ENCODE measurements around the gene IPO13. TPM values are rescaled to one million over a fixed set of nuclear protein-coding genes. Genes with fewer than 3 reads are reported as not detected.

IPO13 gene
- total RNA-seq, 1 donor from 2014 or later, result 39.2 TPM

DNA sequence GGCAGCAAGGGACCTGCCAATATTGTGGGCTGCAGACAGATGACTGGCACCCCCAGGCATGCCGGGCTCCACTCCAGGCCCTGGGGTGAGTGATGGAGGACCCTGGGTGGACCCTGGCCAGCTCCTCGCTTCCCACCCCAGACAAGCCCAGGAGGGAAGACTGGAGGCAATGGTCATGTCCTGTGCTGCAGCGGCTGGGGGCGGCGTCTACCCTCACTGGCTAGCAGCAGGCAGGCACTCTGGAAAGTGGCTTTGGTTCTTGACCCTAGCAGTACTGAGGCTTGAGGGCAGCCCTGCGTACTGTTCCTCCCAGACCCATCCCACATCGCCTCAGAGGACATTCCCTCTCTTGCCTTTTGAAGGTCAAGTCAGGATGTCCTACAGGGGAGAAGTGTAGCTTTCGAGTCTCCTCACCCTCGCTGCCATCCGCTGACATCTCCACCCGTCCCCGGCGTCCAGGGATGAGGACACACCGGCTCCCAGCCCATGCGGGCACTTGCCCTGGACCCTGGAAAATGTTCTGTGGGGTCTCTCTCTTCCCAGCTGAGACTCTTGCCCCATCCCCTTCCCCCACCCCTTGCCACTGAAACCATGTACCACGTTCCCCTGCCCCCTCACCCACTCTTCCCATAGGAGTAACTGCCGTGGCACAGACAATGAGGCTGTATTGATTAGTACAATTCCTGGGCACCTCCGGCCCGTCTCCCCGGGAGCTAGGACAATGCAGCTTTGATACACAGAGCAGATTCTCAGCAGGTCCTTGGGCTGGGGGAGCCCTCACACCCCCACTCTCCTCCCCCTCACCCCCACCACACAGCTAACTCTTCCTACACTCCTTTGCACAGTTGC, 69.5 kb downstream of the IPO13 start:
- DNase-seq (ENCODE audit: low spot score), result no peak
- Mint-ChIP-seq H3K4me1 (ENCODE audit: low read depth) (peaks cover 21% of the 10 kb centered on the region), H3K27ac (ENCODE audit: unreplicated experiment) (no peak overlapping the region), H3K27me3 (ENCODE audit: low read depth) (no peaks in the 10 kb centered on the region), H3K4me3 (ENCODE audit: unreplicated experiment) (no peak overlapping the region), H3K9me3 (ENCODE audit: low read depth) (no peaks in the 10 kb centered on the region), H3K36me3 (ENCODE audit: low read depth) (peaks cover 6% of the 10 kb centered on the region)
- TF ChIP-seq, protein P1, sequence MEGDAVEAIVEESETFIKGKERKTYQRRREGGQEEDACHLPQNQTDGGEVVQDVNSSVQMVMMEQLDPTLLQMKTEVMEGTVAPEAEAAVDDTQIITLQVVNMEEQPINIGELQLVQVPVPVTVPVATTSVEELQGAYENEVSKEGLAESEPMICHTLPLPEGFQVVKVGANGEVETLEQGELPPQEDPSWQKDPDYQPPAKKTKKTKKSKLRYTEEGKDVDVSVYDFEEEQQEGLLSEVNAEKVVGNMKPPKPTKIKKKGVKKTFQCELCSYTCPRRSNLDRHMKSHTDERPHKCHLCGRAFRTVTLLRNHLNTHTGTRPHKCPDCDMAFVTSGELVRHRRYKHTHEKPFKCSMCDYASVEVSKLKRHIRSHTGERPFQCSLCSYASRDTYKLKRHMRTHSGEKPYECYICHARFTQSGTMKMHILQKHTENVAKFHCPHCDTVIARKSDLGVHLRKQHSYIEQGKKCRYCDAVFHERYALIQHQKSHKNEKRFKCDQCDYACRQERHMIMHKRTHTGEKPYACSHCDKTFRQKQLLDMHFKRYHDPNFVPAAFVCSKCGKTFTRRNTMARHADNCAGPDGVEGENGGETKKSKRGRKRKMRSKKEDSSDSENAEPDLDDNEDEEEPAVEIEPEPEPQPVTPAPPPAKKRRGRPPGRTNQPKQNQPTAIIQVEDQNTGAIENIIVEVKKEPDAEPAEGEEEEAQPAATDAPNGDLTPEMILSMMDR (IDR thresholded peaks at IDR 0.05), result no peak

DNA sequence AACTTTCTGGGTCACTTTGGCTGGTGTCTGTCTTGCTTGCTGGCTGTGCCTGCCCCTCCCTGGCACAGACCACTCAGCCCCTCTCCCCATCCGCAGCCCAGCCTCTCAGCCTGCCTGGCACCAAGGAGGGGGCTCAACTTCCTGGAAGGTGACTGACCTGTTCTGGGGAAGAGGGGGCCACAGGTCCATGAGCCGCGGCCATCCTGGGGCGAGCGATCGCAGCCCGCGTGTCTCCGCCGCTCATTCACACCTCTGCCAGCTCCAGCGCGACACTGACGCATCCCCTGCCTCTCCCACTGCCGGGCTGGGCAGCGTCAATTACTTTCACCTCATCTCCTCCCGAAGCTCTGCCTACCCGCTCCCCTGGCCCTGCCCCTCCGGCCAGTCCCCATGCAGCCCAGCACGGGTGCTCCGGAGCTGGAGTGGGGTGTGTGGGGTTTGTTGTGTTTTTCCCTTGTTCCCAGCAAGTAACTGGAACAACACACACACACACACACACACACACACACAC, 70.2 kb downstream of the IPO13 start:
- Mint-ChIP-seq H3K27ac (ENCODE audit: unreplicated experiment) (no peak overlapping the region), H3K4me1 (ENCODE audit: low read depth) (peaks cover 21% of the 10 kb centered on the region), H3K9me3 (ENCODE audit: low read depth) (no peaks in the 10 kb centered on the region), H3K36me3 (ENCODE audit: low read depth) (peaks cover 9% of the 10 kb centered on the region), H3K4me3 (ENCODE audit: unreplicated experiment) (no peak overlapping the region), H3K27me3 (ENCODE audit: low read depth) (no peaks in the 10 kb centered on the region)
- no peak for DNase-seq (ENCODE audit: low spot score)
- TF ChIP-seq, protein P1 (IDR thresholded peaks at IDR 0.05), result no peak

Other genes with a start within 250 kb of the IPO13 start
- gene ST3GAL3, start 239.4 kb upstream of the IPO13 start, total RNA-seq, result 15.2 to 28.7 TPM (median 17.0 TPM) in 3 replicates
- 0.50 to 1.6 TPM (median 0.69 TPM) in 3 replicates for gene ARTN, start 13.1 kb upstream of the IPO13 start, total RNA-seq
- gene DPH2, start 23.1 kb downstream of the IPO13 start, total RNA-seq, result 22.2 to 27.3 TPM (median 22.4 TPM) in 3 replicates
- gene ATP6V0B, start 28.0 kb downstream of the IPO13 start, total RNA-seq, result 112 to 123 TPM (median 122 TPM) in 3 replicates
- 94.8 to 109 TPM (median 99.4 TPM) in 3 replicates for gene B4GALT2, start 32.3 kb downstream of the IPO13 start, total RNA-seq
- 5.4 to 6.8 TPM (median 6.3 TPM) in 3 replicates for gene CCDC24, start 44.6 kb downstream of the IPO13 start, total RNA-seq
- gene SLC6A9, start 84.5 kb downstream of the IPO13 start, total RNA-seq, result 8.4 to 67.3 TPM (median 61.7 TPM) in 3 replicates
- 0.18 TPM in 1 of 3 replicates, not detected in the others for gene KLF17, start 171.9 kb downstream of the IPO13 start, total RNA-seq
- gene KLF18, start 194.7 kb downstream of the IPO13 start, total RNA-seq, result not detected in 3 replicates

All from chondrocyte (in vitro differentiated cells).